Measurements from ENCODE around the gene NAV3. TPM values are rescaled to one million over a fixed set of nuclear protein-coding genes. Genes with fewer than 3 reads are reported as not detected.

The NAV3 gene
- total RNA-seq, 2 donors from 2014 or later, result 0.20 to 1.9 TPM

GRCh38 chr12:77996670-77997069 lies 166.0 kb downstream of the NAV3 start:
- H3K4me3 ChIP-seq (ENCODE audit: low read length), result no peak overlapping the region
- H3K36me3 ChIP-seq (ENCODE audit: control insufficient read depth, insufficient read depth, low read length), result no peaks in the 10 kb centered on the region
- Mint-ChIP-seq H3K27me3 (ENCODE audit: insufficient read depth) (no peaks in the 10 kb centered on the region), H3K27ac (no peak overlapping the region), H3K4me1 (no peaks in the 10 kb centered on the region), H3K9me3 (no peaks in the 10 kb centered on the region), H3K4me3 (no peak overlapping the region), H3K36me3 (ENCODE audit: low read depth) (no peaks in the 10 kb centered on the region)
- DNase-seq, result no peak
- 85 to 95% methylated on average over 3 to 4 of the region's 4 CpGs for whole genome bisulfite sequencing, 2 experiments (ENCODE audit: insufficient coverage in 1 of 2, insufficient read length in 1 of 2)
- no peaks in the 10 kb centered on the region for H3K9me3 ChIP-seq (ENCODE audit: control insufficient read depth, low read length)
- no peak overlapping the region for H3K9ac ChIP-seq (ENCODE audit: extremely low read depth, low read length, poor library complexity, severe bottlenecking)
- no peaks in the 10 kb centered on the region for H3K27me3 ChIP-seq (ENCODE audit: control insufficient read depth, insufficient read depth, low read length, poor library complexity, severe bottlenecking)
- TF ChIP-seq CTCF (conservative IDR thresholded peaks at IDR 0.05), result no peak
- no peaks in the 10 kb centered on the region for H3K4me1 ChIP-seq (ENCODE audit: control insufficient read depth, insufficient read depth, low read length)
- H3K27ac ChIP-seq (ENCODE audit: low read depth, low read length), result no peak overlapping the region

GRCh38 chr12:77998236-77998786 lies 167.6 kb downstream of the NAV3 start:
- H3K36me3 ChIP-seq (ENCODE audit: control insufficient read depth, insufficient read depth, low read length), result no peaks in the 10 kb centered on the region
- Mint-ChIP-seq H3K4me1 (no peaks in the 10 kb centered on the region), H3K9me3 (no peaks in the 10 kb centered on the region), H3K4me3 (no peak overlapping the region), H3K27ac (no peak overlapping the region), H3K36me3 (ENCODE audit: low read depth) (no peaks in the 10 kb centered on the region), H3K27me3 (ENCODE audit: insufficient read depth) (no peaks in the 10 kb centered on the region)
- H3K27ac ChIP-seq (ENCODE audit: low read depth, low read length), result no peak overlapping the region
- 76 to 81% methylated on average over 2 of the region's 2 CpGs for WGBS, 2 experiments (ENCODE audit: insufficient coverage in 1 of 2, insufficient read length in 1 of 2)
- TF ChIP-seq CTCF (conservative IDR thresholded peaks at IDR 0.05), result no peak
- no peak for DNase-seq
- H3K4me1 ChIP-seq (ENCODE audit: control insufficient read depth, insufficient read depth, low read length), result no peaks in the 10 kb centered on the region
- no peak overlapping the region for H3K4me3 ChIP-seq (ENCODE audit: low read length)
- no peak overlapping the region for H3K9ac ChIP-seq (ENCODE audit: extremely low read depth, low read length, poor library complexity, severe bottlenecking)
- H3K9me3 ChIP-seq (ENCODE audit: control insufficient read depth, low read length), result no peaks in the 10 kb centered on the region
- H3K27me3 ChIP-seq (ENCODE audit: control insufficient read depth, insufficient read depth, low read length, poor library complexity, severe bottlenecking), result no peaks in the 10 kb centered on the region

GRCh38 chr12:77999074-77999715 lies 168.5 kb downstream of the NAV3 start:
- Mint-ChIP-seq H3K36me3 (ENCODE audit: low read depth) (no peaks in the 10 kb centered on the region), H3K4me3 (no peak overlapping the region), H3K27me3 (ENCODE audit: insufficient read depth) (no peaks in the 10 kb centered on the region), H3K9me3 (no peaks in the 10 kb centered on the region), H3K4me1 (no peaks in the 10 kb centered on the region), H3K27ac (no peak overlapping the region)
- Histone ChIP-seq H3K27ac (ENCODE audit: low read depth, low read length) (no peak overlapping the region), H3K4me3 (ENCODE audit: low read length) (no peak overlapping the region), H3K36me3 (ENCODE audit: control insufficient read depth, insufficient read depth, low read length) (no peaks in the 10 kb centered on the region), H3K4me1 (ENCODE audit: control insufficient read depth, insufficient read depth, low read length) (no peaks in the 10 kb centered on the region), H3K27me3 (ENCODE audit: control insufficient read depth, insufficient read depth, low read length, poor library complexity, severe bottlenecking) (no peaks in the 10 kb centered on the region), H3K9ac (ENCODE audit: extremely low read depth, low read length, poor library complexity, severe bottlenecking) (no peak overlapping the region), H3K9me3 (ENCODE audit: control insufficient read depth, low read length) (no peaks in the 10 kb centered on the region)
- 80 to 84% methylated on average over 3 to 4 of the region's 4 CpGs for WGBS, 2 experiments (ENCODE audit: insufficient coverage in 1 of 2, insufficient read length in 1 of 2)
- no peak for TF ChIP-seq CTCF (conservative IDR thresholded peaks at IDR 0.05)
- no peak for DNase-seq
